GM21367 (cell line): ENCODE results near the gene ZBP1.

Experiments used
- ATAC-seq: cut with Tn5 transposase; IDR thresholded peaks from one replicate; pipeline ENCODE4 v1.9.1; 2021; ENCODE audit not compliant: unreplicated experiment

The ZBP1 gene

GRCh38 chr20:57619051-57619831 is 985 bp downstream of the ZBP1 start:
- peak; percentile 44 for ATAC-seq

- no peak for ATAC-seq
Measured at GRCh38 chr20:57618764-57619050, 1.5 kb downstream of the ZBP1 start.

GRCh38 chr20:57618091-57618763 is 2.0 kb downstream of the ZBP1 start:
- ATAC-seq, result no peak

- ATAC-seq, result no peak
Measured at GRCh38 chr20:57617079-57617795, 3.0 kb downstream of the ZBP1 start.

- ATAC-seq, result no peak
Measured at GRCh38 chr20:57616143-57616951, 3.9 kb downstream of the ZBP1 start.

- ATAC-seq, result no peak
Measured at GRCh38 chr20:57615445-57615811, 4.8 kb downstream of the ZBP1 start.

- ATAC-seq, result no peak
Measured at GRCh38 chr20:57614490-57615444, 5.5 kb downstream of the ZBP1 start.

DNA sequence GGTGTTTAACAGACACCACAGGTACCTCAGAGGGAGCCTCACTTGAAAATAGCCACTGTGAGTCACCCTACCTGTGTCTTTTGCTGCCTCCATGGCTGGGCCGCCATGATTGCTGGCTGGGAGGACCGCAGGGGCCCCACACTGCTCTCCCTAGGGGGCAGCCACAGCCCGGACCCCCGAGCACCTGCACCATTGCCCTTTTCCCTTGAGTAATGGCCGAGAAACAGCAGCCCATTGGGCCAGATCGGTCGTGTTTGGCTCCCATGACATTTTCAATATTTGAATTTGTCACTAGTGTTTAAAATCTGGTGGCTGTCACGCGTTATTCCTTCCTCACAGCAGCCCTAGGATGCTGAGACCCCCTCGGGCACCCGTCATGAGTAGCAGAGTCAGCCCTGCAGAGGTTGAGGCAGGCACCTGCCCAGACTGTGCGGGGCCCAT is 6.7 kb downstream of the ZBP1 start:
- no peak for ATAC-seq

GRCh38 chr20:57612916-57613315 is 7.3 kb downstream of the ZBP1 start:
- ATAC-seq, result no peak

GRCh38 chr20:57612436-57612835 is 7.8 kb downstream of the ZBP1 start:
- no peak for ATAC-seq

DNA sequence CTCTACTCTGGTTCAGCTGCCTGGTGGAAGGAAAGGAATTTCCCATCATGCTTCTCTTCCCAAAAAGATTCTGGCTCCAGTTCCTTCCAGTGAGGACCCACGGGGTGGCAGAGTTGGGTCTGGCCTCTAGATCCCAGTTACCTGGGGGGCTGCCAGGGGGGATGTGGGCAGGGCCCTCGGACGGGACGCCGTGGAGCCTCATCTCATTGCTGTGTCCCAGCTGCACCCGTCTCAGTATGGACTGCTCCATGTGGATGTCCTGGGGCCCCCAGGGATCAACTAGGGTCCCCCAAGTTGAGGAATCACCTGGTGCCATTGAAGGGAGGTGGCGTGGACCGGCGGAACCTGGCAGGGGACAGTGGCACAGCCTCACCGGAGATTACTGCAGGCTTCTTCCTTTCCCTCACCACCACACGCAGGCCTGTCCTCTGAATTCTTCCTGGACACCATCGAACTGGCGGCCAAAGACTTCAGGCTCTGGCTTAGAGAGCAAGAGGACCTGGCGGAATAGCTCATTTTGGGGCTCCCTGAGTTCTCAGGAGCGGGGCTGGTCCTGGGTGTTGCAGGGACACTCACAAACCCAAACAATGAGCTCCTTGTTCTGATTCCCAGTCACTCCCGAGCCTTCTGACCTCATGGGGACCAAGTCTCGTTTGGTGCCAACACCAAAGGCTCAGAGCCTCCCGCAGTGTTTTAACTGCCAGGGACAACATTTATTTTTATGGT is 8.5 kb downstream of the ZBP1 start:
- no peak for ATAC-seq

DNA sequence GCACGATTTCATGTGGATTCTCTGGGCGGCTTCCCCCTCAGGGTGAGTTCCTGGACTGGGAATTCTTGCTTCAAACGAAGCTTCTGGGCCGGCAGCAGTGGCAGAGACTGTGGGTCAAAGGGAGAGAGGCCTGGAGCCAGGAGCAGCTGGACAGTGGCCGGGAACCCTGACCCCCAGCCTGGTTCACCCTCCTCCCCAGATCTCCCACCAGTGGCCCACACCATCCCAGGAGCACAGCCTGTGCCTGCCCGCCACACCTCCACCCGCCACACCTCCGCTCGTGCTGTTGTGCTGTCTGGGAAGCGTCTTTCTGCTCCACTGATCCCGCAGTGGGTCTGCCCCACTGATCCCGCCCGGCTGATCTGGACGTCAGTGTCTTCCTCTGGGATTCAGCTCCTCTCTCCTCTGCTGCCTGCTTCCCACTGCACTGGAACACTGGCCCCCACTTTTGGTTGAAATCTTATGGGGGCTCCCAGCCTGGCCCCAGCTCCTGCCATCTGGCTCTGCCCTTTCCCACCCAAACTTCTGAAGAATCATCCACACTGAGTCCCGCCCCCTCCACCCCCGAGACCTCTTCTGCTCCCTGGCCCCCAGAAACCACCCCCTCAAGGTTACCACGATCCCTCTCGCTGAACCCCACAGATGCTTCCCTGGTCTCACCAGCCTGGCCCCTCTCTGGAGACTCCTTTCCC is 9.8 kb downstream of the ZBP1 start:
- ATAC-seq, result no peak

GRCh38 chr20:57609842-57610167 is 10.4 kb downstream of the ZBP1 start:
- no peak for ATAC-seq

- no peak for ATAC-seq
Measured at GRCh38 chr20:57609086-57609841, 11.0 kb downstream of the ZBP1 start.

GRCh38 chr20:57608516-57608915 is 11.7 kb downstream of the ZBP1 start:
- ATAC-seq, result no peak

DNA sequence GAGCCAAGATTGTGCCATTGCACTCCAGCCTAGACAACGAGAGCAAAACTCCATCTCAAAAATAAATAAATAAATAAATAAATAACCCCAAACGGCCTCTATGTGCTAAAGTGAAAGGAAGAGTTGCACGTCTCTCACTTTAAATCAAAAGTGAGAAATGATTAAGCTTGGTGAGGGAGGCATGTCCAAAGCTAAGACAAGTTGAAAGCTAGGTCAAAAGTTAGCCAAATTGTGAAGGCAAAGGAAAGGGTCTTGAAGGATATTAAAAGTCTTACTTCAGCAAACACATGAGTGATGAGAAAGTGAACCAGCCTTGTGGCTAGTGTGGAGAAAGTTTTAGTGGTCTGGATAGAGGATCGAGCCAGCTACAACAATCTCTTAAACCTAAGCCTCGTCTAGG is 14.3 kb downstream of the ZBP1 start:
- ATAC-seq, result no peak

DNA sequence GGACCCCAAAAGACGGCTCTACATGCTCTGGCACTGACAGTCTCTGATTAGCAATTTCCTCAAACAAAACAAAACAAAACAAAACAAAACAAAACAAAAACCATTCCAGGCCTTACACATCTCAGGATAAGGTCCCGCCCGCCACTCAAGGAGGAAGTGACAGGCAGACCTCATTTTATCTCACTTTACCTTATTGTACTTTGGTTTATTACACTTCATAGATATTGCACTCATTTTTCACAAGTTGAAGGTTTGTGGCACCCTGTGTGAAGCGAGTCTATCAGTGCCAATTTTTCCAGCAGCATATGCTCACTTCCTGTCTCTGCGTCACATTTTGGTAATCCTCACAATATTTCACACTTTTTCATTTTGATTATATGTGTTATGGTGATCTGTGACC is 15.2 kb downstream of the ZBP1 start:
- no peak for ATAC-seq

DNA sequence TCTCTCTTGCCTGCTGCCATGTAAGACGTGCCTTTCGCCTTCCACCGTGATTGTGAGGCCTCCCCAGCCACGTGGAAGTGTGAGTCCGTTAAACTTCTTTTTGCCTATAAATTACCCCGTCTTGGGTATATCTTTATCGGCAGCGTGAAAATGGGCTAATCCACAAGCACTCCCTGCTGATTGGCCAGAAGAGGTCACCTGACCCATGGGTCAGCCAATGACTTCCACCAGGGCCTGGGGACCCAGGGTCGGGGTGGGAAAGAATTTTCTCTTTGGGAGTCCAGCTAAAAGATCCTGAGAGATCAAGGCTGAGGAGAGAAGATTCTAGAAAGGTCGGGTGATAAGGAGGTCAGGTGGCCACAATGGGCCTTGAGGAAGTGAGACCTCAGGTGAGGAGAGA is 17.1 kb downstream of the ZBP1 start:
- ATAC-seq, result no peak
